HCT116 (cell line): Measurements from ENCODE around the gene HOOK1. TPM values are rescaled to one million over a fixed set of nuclear protein-coding genes. Genes with fewer than 3 reads are reported as not detected.

Experiments used
- ATAC-seq: fragments of 200-7000 bp; cut with Tn5 transposase; 2 replicates; pipeline ENCODE4 v1.9.1; 2020; ENCODE audit warnings: mild to moderate bottlenecking, moderate library complexity
- BruUV-seq: library from RNA; stranded (reverse); fragments of 400-500 nt; replicated peaks from 2 replicates; lab custom pipeline; 2021; lab: Mats Ljungman, UMichigan
- CTCF ChIA-PET: fragments of 300-600 bp; sonication (Branson Sonifier 250); formaldehyde crosslinking; loops from one replicate; lab custom pipeline; 2021; ENCODE audit warnings: antibody characterized with exemption; lab: Charles Lee
- POLR2A ChIA-PET: fragments of 300-600, 350-600 bp; sonication (Branson Sonifier 250); formaldehyde crosslinking; loops from one replicate; lab custom pipeline; 2021; ENCODE audit warnings: antibody characterized with exemption; lab: Charles Lee
- RAD21 ChIA-PET, 2 experiments: fragments of 300-600 bp; sonication (Branson Sonifier 250); formaldehyde crosslinking; loops; one replicate each; lab custom pipeline; 2023; ENCODE audit warnings: low total read pairs in 2 of 2; ENCODE audit not compliant: uncharacterized antibody in 2 of 2, unreplicated experiment in 2 of 2, low non-redundant PET in 1 of 2; lab: Charles Lee
- DNase-seq: peaks from one replicate; pipeline ENCODE4 v3.0.0-alpha.2; 2010; ENCODE audit warnings: low read depth, low spot score
- H2AFZ ChIP-seq: fragments of 200-600 bp; shearing (Covaris generic), sonication (generic); 2 replicates; pipeline ENCODE4 v1.6.1; 2017; ENCODE audit warnings: low read depth, mixed run types, mixed read lengths, antibody characterized with exemption, low read length; ENCODE audit not compliant: poor library complexity, severe bottlenecking
- H3K27ac ChIP-seq: 2 replicates; pipeline ENCODE4 v1.5.1; 2012; ENCODE audit warnings: low read depth, low read length
- H3K27me3 ChIP-seq: fragments of 200-600 bp; sonication (generic); 2 replicates; pipeline ENCODE4 v1.6.1; 2016; ENCODE audit warnings: mixed run types, low read length, mixed read lengths; ENCODE audit not compliant: insufficient read depth
- H3K36me3 ChIP-seq, 2 experiments: fragments of 200-500 bp in 1 of 2; fragments of 200-600 bp in 1 of 2; sonication (Bioruptor generic) in 1 of 2; sonication (generic) in 1 of 2; 2 replicates each; pipeline versions ENCODE4 v1.5.1 to v1.6.1; 2014 to 2016; ENCODE audit warnings: low read length in 2 of 2, inconsistent platforms in 1 of 2, mixed read lengths in 1 of 2, mixed run types in 1 of 2; ENCODE audit not compliant: insufficient read depth in 2 of 2, control insufficient read depth in 1 of 2
- H3K4me1 ChIP-seq, 2 experiments: fragments of 200-600 bp in 1 of 2; sonication (generic) in 1 of 2; 2 replicates each; pipeline versions ENCODE4 v1.5.1 to v1.6.1; 2012 to 2017; ENCODE audit warnings: low read length in 2 of 2, inconsistent platforms in 1 of 2, mild to moderate bottlenecking in 1 of 2, mixed read lengths in 1 of 2, mixed run types in 1 of 2, moderate library complexity in 1 of 2; ENCODE audit not compliant: insufficient read depth in 2 of 2, control insufficient read depth in 1 of 2
- H3K4me2 ChIP-seq: fragments of 200-600 bp; sonication (generic); 2 replicates; pipeline ENCODE4 v1.6.1; 2017; ENCODE audit warnings: mixed run types, low read length, mixed read lengths
- H3K4me3 ChIP-seq, 2 experiments: fragments of 200-600 bp in 1 of 2; sonication (generic) in 1 of 2; replicated peaks in 1 of 2; 2 replicates each; pipeline ENCODE4 v1.5.1; 2011 to 2016; ENCODE audit warnings: low read length in 2 of 2, control low read depth in 1 of 2, low read depth in 1 of 2, mild to moderate bottlenecking in 1 of 2, mixed read lengths in 1 of 2, mixed run types in 1 of 2
- H3K79me2 ChIP-seq: fragments of 200-600 bp; sonication (generic); 2 replicates; pipeline ENCODE4 v1.6.1; 2017; ENCODE audit warnings: mild to moderate bottlenecking, mixed run types, low read length, moderate library complexity, mixed read lengths; ENCODE audit not compliant: insufficient read depth
- H3K9ac ChIP-seq: fragments of 200-600 bp; sonication (generic); 2 replicates; pipeline ENCODE4 v1.6.1; 2016; ENCODE audit warnings: low read length, mixed read lengths
- H3K9me2 ChIP-seq: fragments of 200-600 bp; sonication (generic), shearing (Covaris generic); 2 replicates; pipeline ENCODE4 v1.6.1; 2017; ENCODE audit warnings: mixed run types, mild to moderate bottlenecking, moderate library complexity; ENCODE audit not compliant: insufficient read depth
- H3K9me3 ChIP-seq, 2 experiments: fragments of 200-500 bp in 1 of 2; fragments of 200-600 bp in 1 of 2; sonication (Bioruptor generic) in 1 of 2; sonication (generic) in 1 of 2; 2 replicates each; pipeline ENCODE4 v1.6.1; 2014 to 2017; ENCODE audit warnings: low read length in 2 of 2, mixed read lengths in 2 of 2, inconsistent platforms in 1 of 2, low read depth in 1 of 2, mild to moderate bottlenecking in 1 of 2, mixed run types in 1 of 2, moderate library complexity in 1 of 2; ENCODE audit not compliant: control insufficient read depth in 1 of 2, insufficient read depth in 1 of 2
- H4K20me1 ChIP-seq: fragments of 200-600 bp; sonication (generic), shearing (Covaris generic); 2 replicates; pipeline ENCODE4 v1.6.1; 2017; ENCODE audit warnings: mixed run types, mild to moderate bottlenecking, moderate library complexity; ENCODE audit not compliant: insufficient read depth
- CBX3 ChIP-seq: IDR thresholded peaks from 2 replicates; pipeline ENCODE4 v1.6.1; 2012; ENCODE audit warnings: low read depth
- EGR1 ChIP-seq: IDR thresholded peaks from 2 replicates; pipeline ENCODE4 v1.6.1; 2012; ENCODE audit warnings: low read depth
- ELF1 ChIP-seq: IDR thresholded peaks from 2 replicates; pipeline ENCODE4 v1.6.1; 2012; ENCODE audit warnings: low read depth, borderline replicate concordance
- EZH2 ChIP-seq: fragments of 200-600 bp; sonication (generic); IDR thresholded peaks from 2 replicates; pipeline ENCODE4 v1.6.1; 2017; ENCODE audit warnings: antibody characterized with exemption, mixed run types
- EZH2phosphoT487 ChIP-seq: fragments of 200-600 bp; IDR thresholded peaks from 2 replicates; pipeline ENCODE4 v1.6.1; 2018; ENCODE audit warnings: antibody characterized with exemption, borderline replicate concordance
- FOSL1 ChIP-seq: IDR thresholded peaks from 2 replicates; pipeline ENCODE4 v1.6.1; 2012; ENCODE audit warnings: low read depth
- JUND ChIP-seq: IDR thresholded peaks from 2 replicates; pipeline ENCODE4 v1.6.1; 2012
- POLR2AphosphoS5 ChIP-seq: IDR thresholded peaks from 2 replicates; pipeline ENCODE4 v1.6.1; 2011; ENCODE audit warnings: mild to moderate bottlenecking, low read depth, low read length, moderate library complexity
- RAD21 ChIP-seq: IDR thresholded peaks from 2 replicates; pipeline ENCODE4 v1.6.1; 2012; ENCODE audit warnings: low read depth, mild to moderate bottlenecking
- SIN3A ChIP-seq: IDR thresholded peaks from 2 replicates; pipeline ENCODE4 v1.6.1; 2012; ENCODE audit warnings: low read depth
- SP1 ChIP-seq: IDR thresholded peaks from 2 replicates; pipeline ENCODE4 v1.6.1; 2012; ENCODE audit warnings: low read depth
- TCF7L2 ChIP-seq: IDR thresholded peaks from 2 replicates; pipeline ENCODE4 v1.7.0; 2011; ENCODE audit warnings: borderline replicate concordance, inconsistent platforms; ENCODE audit not compliant: insufficient read depth, insufficient read length; ENCODE audit errors: extremely low read depth
- ZNF274 ChIP-seq: fragments of 200-500 bp; sonication (Bioruptor generic); IDR thresholded peaks from 2 replicates; pipeline ENCODE4 v1.6.1; 2014; ENCODE audit warnings: mild to moderate bottlenecking, low read depth, low read length, inconsistent platforms
- intact Hi-C: fragments of 100-400 bp; cut with micrococcal nuclease; formaldehyde crosslinking; loops from 2 replicates; pipeline ENCODE4 v1.10.0; 2022
- total RNA-seq: library from RNA; stranded (reverse); gene quantifications from one replicate; pipeline ENCODE4 v1.2.1, GENCODE V29; 2021; ENCODE audit not compliant: unreplicated experiment
- TF ChIP-seq, protein P1 (sequence below): IDR thresholded peaks from 2 replicates; pipeline ENCODE4 v1.6.1; 2012
- TF ChIP-seq, protein P2 (sequence below), 3 experiments: fragments of 200-600 bp in 1 of 3; sonication (generic) in 1 of 3; IDR thresholded peaks in 2 of 3; conservative IDR thresholded peaks in 1 of 3; 2 replicates each; pipeline ENCODE4 v1.5.1; 2012 to 2017; ENCODE audit warnings: low read depth in 2 of 3, low read length in 2 of 3, antibody characterized with exemption in 1 of 3, borderline replicate concordance in 1 of 3, control low read depth in 1 of 3, mild to moderate bottlenecking in 1 of 3, mixed read lengths in 1 of 3, mixed run types in 1 of 3, moderate library complexity in 1 of 3; ENCODE audit not compliant: insufficient read depth in 1 of 3
- TF ChIP-seq, protein P3 (sequence below): IDR thresholded peaks from 2 replicates; pipeline ENCODE4 v1.6.1; 2012
- TF ChIP-seq, protein P4 (sequence below): IDR thresholded peaks from 2 replicates; pipeline ENCODE4 v1.6.1; 2012; ENCODE audit warnings: low read depth

Gene HOOK1
- total RNA-seq, 1 experiment from 2014 or later: 30.9 TPM

DNA sequence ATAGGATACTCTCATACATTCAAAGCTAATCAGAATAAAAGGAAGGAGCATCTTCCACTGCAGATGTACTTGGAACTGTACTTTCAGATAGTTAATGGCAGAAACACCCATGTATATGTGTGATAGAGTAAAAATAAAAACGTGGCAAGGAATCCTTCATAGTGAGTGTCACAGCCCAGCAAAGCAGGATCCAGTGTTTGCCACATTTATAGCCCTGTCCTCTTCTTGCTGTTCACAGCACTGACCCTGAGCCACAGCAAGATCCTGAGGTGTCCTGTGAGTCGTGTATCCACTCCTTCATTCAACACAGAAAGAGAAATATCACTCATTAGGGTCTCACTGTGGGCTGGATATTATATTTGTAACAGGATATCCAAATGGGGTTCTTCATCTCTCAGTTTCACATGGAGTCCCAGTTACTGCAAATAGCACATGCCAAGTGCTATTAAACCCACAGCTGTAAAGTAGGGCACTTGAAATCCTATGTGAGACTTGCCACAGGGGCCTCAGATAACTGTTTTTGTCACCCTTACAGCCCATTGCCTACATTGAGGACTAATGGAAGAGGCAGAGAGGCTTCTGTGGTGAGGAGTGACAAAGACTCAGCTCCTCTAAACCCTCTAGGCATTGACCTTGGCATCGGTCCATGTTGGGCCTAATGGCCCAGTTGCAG, 70.5 kb downstream of the HOOK1 start:
- Histone ChIP-seq H3K9ac (no peak overlapping the region), H3K4me2 (no peak overlapping the region), H3K4me1 (no peaks in the 10 kb centered on the region), H3K27ac (no peak overlapping the region), H3K9me2 (no peaks in the 10 kb centered on the region), H3K9me3 (no peaks in the 10 kb centered on the region), H3K27me3 (no peaks in the 10 kb centered on the region), H4K20me1 (no peaks in the 10 kb centered on the region), H3K4me3 (no peak overlapping the region), H3K79me2 (no peaks in the 10 kb centered on the region), H3K36me3 (no peaks in the 10 kb centered on the region), H2AFZ (no peak overlapping the region)
- TF ChIP-seq, protein P1, sequence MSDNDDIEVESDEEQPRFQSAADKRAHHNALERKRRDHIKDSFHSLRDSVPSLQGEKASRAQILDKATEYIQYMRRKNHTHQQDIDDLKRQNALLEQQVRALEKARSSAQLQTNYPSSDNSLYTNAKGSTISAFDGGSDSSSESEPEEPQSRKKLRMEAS: no peak
- TF ChIP-seq SIN3A: no peak
- no peak for TF ChIP-seq CBX3
- TF ChIP-seq JUND: no peak
- no peak for TF ChIP-seq ZNF274
- TF ChIP-seq EZH2phosphoT487: no peak
- TF ChIP-seq, protein P2, sequence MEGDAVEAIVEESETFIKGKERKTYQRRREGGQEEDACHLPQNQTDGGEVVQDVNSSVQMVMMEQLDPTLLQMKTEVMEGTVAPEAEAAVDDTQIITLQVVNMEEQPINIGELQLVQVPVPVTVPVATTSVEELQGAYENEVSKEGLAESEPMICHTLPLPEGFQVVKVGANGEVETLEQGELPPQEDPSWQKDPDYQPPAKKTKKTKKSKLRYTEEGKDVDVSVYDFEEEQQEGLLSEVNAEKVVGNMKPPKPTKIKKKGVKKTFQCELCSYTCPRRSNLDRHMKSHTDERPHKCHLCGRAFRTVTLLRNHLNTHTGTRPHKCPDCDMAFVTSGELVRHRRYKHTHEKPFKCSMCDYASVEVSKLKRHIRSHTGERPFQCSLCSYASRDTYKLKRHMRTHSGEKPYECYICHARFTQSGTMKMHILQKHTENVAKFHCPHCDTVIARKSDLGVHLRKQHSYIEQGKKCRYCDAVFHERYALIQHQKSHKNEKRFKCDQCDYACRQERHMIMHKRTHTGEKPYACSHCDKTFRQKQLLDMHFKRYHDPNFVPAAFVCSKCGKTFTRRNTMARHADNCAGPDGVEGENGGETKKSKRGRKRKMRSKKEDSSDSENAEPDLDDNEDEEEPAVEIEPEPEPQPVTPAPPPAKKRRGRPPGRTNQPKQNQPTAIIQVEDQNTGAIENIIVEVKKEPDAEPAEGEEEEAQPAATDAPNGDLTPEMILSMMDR (IDR thresholded peaks at IDR 0.05 in 2 of 3, conservative IDR thresholded peaks at IDR 0.05 in 1 of 3; ENCODE audit: borderline replicate concordance in 1 of 3, insufficient read depth in 1 of 3, low read depth in 2 of 3, low read length in 2 of 3): no peak
- no peak for TF ChIP-seq POLR2AphosphoS5
- no peak for TF ChIP-seq RAD21
- TF ChIP-seq SP1: no peak
- no peak for TF ChIP-seq EZH2
- TF ChIP-seq EGR1: no peak
- TF ChIP-seq TCF7L2: no peak
- TF ChIP-seq, protein P3, sequence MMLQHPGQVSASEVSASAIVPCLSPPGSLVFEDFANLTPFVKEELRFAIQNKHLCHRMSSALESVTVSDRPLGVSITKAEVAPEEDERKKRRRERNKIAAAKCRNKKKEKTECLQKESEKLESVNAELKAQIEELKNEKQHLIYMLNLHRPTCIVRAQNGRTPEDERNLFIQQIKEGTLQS: no peak
- no peak for TF ChIP-seq ELF1
- TF ChIP-seq, protein P4, sequence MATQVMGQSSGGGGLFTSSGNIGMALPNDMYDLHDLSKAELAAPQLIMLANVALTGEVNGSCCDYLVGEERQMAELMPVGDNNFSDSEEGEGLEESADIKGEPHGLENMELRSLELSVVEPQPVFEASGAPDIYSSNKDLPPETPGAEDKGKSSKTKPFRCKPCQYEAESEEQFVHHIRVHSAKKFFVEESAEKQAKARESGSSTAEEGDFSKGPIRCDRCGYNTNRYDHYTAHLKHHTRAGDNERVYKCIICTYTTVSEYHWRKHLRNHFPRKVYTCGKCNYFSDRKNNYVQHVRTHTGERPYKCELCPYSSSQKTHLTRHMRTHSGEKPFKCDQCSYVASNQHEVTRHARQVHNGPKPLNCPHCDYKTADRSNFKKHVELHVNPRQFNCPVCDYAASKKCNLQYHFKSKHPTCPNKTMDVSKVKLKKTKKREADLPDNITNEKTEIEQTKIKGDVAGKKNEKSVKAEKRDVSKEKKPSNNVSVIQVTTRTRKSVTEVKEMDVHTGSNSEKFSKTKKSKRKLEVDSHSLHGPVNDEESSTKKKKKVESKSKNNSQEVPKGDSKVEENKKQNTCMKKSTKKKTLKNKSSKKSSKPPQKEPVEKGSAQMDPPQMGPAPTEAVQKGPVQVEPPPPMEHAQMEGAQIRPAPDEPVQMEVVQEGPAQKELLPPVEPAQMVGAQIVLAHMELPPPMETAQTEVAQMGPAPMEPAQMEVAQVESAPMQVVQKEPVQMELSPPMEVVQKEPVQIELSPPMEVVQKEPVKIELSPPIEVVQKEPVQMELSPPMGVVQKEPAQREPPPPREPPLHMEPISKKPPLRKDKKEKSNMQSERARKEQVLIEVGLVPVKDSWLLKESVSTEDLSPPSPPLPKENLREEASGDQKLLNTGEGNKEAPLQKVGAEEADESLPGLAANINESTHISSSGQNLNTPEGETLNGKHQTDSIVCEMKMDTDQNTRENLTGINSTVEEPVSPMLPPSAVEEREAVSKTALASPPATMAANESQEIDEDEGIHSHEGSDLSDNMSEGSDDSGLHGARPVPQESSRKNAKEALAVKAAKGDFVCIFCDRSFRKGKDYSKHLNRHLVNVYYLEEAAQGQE: no peak
- TF ChIP-seq FOSL1: no peak
- ChIA-PET POLR2A (no interaction called here), RAD21 (no interaction called here), CTCF (interaction anchor here (1.9 kb wide), 1 partner anchor 62 kb away, joined by 8 read pairs; no protein-coding TSS in a partner anchor)
- no TSS peak for BruUV-seq
- no peak for ATAC-seq
- DNase-seq: no peak
- intact Hi-C loops: no loop called here
